Measurements from ENCODE around the gene MTMR1. TPM values are rescaled to one million over a fixed set of nuclear protein-coding genes. Genes with fewer than 3 reads are reported as not detected.
A peak's percentile ranks its signal among the peaks of the same experiment; 100 is the strongest.

The MTMR1 gene
- polyA plus RNA-seq, 3 donors from 2014 or later: 13.9 to 21.3 (median 15.3) TPM

GRCh38 chrX:150702966-150703694 lies 9.9 kb downstream of the MTMR1 start:
- H3K36me3 Mint-ChIP-seq: peaks cover 4 to 11% (median 9%) of the 10 kb centered on the region in 3 donors

DNA sequence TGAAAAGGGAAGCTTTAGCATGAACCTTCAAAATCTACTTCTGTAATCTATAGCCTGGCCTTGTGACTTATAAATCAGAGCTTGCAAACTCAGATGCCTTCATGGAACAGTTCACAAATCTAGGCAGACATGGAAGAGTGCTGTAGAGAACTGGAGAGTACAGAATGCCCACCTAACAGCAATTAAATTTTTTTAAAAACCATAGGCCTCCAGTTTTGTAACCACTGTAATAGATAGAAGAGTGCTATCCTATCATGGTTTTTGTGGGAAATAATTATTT lies 10.4 kb downstream of the MTMR1 start:
- H3K4me3 Mint-ChIP-seq: no peak overlapping the region
- peaks cover 0 to 4% (median 0%) of the 10 kb centered on the region in 3 donors for H3K27me3 Mint-ChIP-seq (ENCODE audit: low read depth in 3 of 3)
- no peak for DNase-seq
- no peaks in the 10 kb centered on the region for H3K9me3 Mint-ChIP-seq
- peaks cover 4 to 11% (median 9%) of the 10 kb centered on the region in 3 donors for H3K36me3 Mint-ChIP-seq
- H3K27ac Mint-ChIP-seq: no peak overlapping the region
- H3K4me1 Mint-ChIP-seq: peaks cover 0 to 4% of the 10 kb centered on the region in 2 donors

More at GRCh38 chrX:150702966-150703694, 9.9 kb downstream of the MTMR1 start:
- DNase-seq: no peak
- Mint-ChIP-seq H3K4me1 (peaks cover 0 to 4% of the 10 kb centered on the region in 2 donors), H3K27me3 (ENCODE audit: low read depth in 3 of 3) (peaks cover 0 to 4% (median 0%) of the 10 kb centered on the region in 3 donors), H3K27ac (no peak overlapping the region), H3K4me3 (no peak overlapping the region), H3K9me3 (no peaks in the 10 kb centered on the region)

DNA sequence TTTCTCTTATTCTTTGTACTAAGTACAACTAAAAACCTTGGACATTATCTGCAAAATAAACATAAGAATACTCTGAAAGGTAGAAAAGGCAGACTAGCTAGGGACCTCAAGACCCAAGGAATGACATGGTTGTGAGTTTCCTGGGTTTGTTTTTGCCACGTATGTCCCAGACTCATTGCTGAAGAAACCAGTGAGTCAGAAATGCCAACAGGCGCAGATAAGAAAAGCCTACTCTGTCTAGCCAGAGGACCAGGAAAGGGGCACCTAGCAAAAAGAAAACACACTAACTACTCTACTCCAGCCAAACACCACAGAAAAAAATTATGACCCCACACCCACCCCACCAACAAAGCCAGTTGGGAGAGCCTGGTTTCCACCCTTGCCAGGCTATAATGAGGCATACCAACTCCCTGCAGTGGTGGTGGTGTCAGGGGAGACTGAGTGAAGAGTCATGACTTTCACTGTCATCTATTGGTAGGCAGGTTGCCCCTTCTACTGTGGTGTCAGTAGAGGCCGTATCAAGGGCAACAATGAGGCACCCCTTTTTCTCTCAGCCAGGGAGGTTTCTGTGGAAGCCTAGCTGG lies 10.9 kb downstream of the MTMR1 start:
- no peak for DNase-seq
- H3K36me3 Mint-ChIP-seq: peaks cover 4 to 11% (median 9%) of the 10 kb centered on the region in 3 donors
- peaks cover 0 to 4% of the 10 kb centered on the region in 2 donors for H3K4me1 Mint-ChIP-seq
- H3K4me3 Mint-ChIP-seq: no peak overlapping the region
- peaks cover 0 to 4% (median 0%) of the 10 kb centered on the region in 3 donors for H3K27me3 Mint-ChIP-seq (ENCODE audit: low read depth in 3 of 3)
- H3K9me3 Mint-ChIP-seq: no peaks in the 10 kb centered on the region
- peak overlapping the region in 1 of 6 donors; percentile 52 for H3K27ac Mint-ChIP-seq

DNA sequence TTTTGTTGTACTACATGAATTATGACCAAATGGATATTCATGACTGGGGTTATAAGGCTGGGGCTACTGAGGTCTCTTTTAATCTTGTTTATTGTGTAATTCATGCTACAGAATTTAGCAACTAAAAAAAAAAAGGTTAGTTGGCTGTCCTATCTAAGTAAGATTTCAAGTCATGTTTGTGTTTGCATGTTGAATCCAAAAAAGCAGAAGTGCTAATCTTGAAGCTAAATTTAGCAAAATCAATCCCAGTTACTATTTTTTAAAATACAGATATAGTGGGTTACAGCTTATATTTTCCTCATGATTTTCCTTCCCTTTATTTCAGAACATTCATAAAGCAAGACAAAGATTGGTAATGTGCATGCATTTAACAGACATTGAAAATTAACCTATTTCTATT lies 19.4 kb downstream of the MTMR1 start:
- peaks cover 3 to 7% of the 10 kb centered on the region in 2 donors for H3K4me1 Mint-ChIP-seq
- no peak for DNase-seq
- H3K9me3 Mint-ChIP-seq: no peaks in the 10 kb centered on the region
- H3K27ac Mint-ChIP-seq: no peak overlapping the region
- H3K4me3 Mint-ChIP-seq: no peak overlapping the region
- H3K27me3 Mint-ChIP-seq (ENCODE audit: low read depth in 3 of 3): peaks cover 0 to 3% (median 0%) of the 10 kb centered on the region in 3 donors
- no peaks in the 10 kb centered on the region for H3K36me3 Mint-ChIP-seq

DNA sequence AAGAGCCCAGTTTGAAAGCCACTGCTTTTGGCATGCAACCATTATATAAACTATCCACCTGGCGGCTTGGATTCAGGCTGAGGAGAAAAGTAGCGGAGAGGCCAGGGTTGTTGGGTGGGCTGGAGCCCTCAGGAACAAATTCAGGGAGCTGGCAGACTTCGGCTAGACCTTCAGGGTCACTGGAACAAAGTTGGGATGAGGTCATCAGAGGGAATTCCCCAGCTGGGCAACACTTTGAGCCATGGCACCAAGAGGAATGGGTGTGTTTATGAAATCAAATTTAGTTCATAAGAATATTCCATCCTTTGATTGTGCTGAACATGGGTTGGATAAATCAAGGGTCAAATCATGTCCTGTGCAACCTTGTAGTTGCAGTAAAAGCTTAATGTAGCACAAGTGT lies 22.0 kb downstream of the MTMR1 start:
- H3K27ac Mint-ChIP-seq: peak overlapping the region in 1 of 6 donors; percentile 28
- no peaks in the 10 kb centered on the region for H3K9me3 Mint-ChIP-seq
- H3K4me1 Mint-ChIP-seq: peaks cover 3 to 7% of the 10 kb centered on the region in 2 donors
- no peak overlapping the region for H3K4me3 Mint-ChIP-seq
- DNase-seq: no peak
- H3K36me3 Mint-ChIP-seq: no peaks in the 10 kb centered on the region
- H3K27me3 Mint-ChIP-seq (ENCODE audit: low read depth in 3 of 3): peaks cover 0 to 3% (median 1%) of the 10 kb centered on the region in 3 donors

DNA sequence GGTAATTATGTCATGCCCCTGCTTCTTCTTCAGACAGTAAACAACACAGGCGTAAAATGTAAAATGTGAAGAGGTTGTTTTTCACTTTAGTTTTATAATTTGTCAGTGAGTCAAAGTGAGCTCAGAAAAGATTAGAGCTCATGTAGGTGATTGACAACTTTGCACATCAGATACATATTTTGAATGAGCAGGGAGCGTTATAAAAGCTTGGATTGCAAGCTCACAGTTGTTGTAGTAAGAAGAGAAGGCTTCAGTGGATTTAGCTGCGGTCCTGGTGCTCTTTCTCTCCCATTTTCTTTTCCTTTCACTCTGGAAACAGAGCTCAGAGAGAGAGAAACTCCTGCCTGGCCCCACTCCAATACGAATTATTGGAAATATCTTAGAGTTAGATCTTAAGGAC lies 26.4 kb downstream of the MTMR1 start:
- no peak for DNase-seq
- Mint-ChIP-seq H3K27ac (no peak overlapping the region), H3K9me3 (no peaks in the 10 kb centered on the region), H3K36me3 (peaks cover 0 to 3% (median 0%) of the 10 kb centered on the region in 3 donors), H3K4me3 (no peak overlapping the region), H3K4me1 (peaks cover 5 to 9% of the 10 kb centered on the region in 2 donors), H3K27me3 (ENCODE audit: low read depth in 3 of 3) (peaks cover 0 to 5% (median 1%) of the 10 kb centered on the region in 3 donors)

- Mint-ChIP-seq H3K27ac (no peak overlapping the region), H3K4me1 (peaks cover 2 to 8% of the 10 kb centered on the region in 2 donors), H3K4me3 (no peak overlapping the region), H3K27me3 (ENCODE audit: low read depth in 3 of 3) (peaks cover 2 to 8% (median 2%) of the 10 kb centered on the region in 3 donors), H3K36me3 (peaks cover 0 to 23% (median 6%) of the 10 kb centered on the region in 3 donors), H3K9me3 (no peaks in the 10 kb centered on the region)
- no peak for DNase-seq
Observed at GRCh38 chrX:150729956-150730355, 36.8 kb downstream of the MTMR1 start.

- peaks cover 1 to 7% of the 10 kb centered on the region in 2 donors for H3K4me1 Mint-ChIP-seq
- no peak overlapping the region for H3K4me3 Mint-ChIP-seq
- no peak overlapping the region for H3K27ac Mint-ChIP-seq
- peaks cover under 1 to 8% (median 2%) of the 10 kb centered on the region in 3 donors for H3K27me3 Mint-ChIP-seq (ENCODE audit: low read depth in 3 of 3)
- peaks cover 0 to 24% (median 6%) of the 10 kb centered on the region in 3 donors for H3K36me3 Mint-ChIP-seq
- no peak for DNase-seq
- no peaks in the 10 kb centered on the region for H3K9me3 Mint-ChIP-seq
Observed at GRCh38 chrX:150730719-150731118, 37.5 kb downstream of the MTMR1 start.

DNA sequence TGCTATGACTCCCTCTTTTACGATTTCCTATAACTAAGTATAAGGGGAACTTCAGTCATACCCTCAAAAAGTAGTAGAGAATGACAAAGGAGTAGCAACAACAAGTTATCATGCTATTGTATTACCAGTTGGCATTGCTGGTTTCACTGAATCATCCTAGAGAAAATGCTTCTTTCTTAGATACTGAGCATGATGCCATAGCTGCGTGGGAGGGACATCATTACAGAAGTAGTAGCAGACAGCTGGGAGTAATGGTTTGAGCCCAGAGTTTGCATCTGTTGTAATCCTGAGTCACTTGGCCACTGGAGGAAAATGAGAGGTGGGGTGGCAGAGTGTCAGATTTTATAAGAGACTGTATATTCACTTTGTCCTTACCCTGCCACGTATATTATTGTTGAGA lies 38.6 kb downstream of the MTMR1 start:
- Mint-ChIP-seq H3K9me3 (no peaks in the 10 kb centered on the region), H3K4me1 (peaks cover 9 to 17% of the 10 kb centered on the region in 2 donors), H3K27me3 (ENCODE audit: low read depth in 3 of 3) (peaks cover 0 to 6% (median 2%) of the 10 kb centered on the region in 3 donors), H3K36me3 (peaks cover 0 to 24% (median 6%) of the 10 kb centered on the region in 3 donors), H3K27ac (no peak overlapping the region), H3K4me3 (no peak overlapping the region)
- DNase-seq: no peak

- H3K36me3 Mint-ChIP-seq: peaks cover 4 to 30% (median 8%) of the 10 kb centered on the region in 3 donors
- no peak for DNase-seq
- no peaks in the 10 kb centered on the region for H3K9me3 Mint-ChIP-seq
- peak overlapping the region; percentile 11 to 67 (median 65) for H3K4me3 Mint-ChIP-seq
- H3K27me3 Mint-ChIP-seq (ENCODE audit: low read depth in 3 of 3): peaks cover 2 to 6% (median 3%) of the 10 kb centered on the region in 3 donors
- H3K4me1 Mint-ChIP-seq: peaks cover 9 to 17% of the 10 kb centered on the region in 2 donors
- peak overlapping the region; percentile 19 to 86 (median 69) for H3K27ac Mint-ChIP-seq
Observed at GRCh38 chrX:150736475-150736874, 43.3 kb downstream of the MTMR1 start.

DNA sequence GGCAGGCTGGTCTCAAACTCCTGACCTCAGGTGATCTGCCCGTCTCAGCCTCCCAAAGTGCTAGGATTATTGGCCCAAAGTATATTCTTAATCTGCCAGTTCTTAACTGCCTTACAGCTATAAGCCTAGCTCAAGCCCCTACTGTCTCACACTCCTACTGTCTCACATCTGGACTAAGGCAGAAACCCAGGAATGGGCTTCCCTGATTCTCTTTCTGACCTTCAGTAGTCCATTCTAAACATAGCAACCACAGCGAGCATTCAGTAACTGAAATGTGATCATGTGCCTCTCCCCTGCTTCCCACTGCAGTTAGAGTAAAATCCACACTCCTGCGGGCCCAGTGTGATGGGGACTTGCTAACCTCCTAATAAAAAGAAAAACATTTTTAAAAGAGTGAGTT lies 58.9 kb downstream of the MTMR1 start:
- H3K27ac Mint-ChIP-seq: no peak overlapping the region

GRCh38 chrX:150753357-150753756 lies 60.2 kb downstream of the MTMR1 start:
- H3K9me3 Mint-ChIP-seq: no peaks in the 10 kb centered on the region
- peaks cover 1 to 3% (median 2%) of the 10 kb centered on the region in 3 donors for H3K27me3 Mint-ChIP-seq (ENCODE audit: low read depth in 3 of 3)
- no peak overlapping the region for H3K27ac Mint-ChIP-seq
- peaks cover 10 to 11% of the 10 kb centered on the region in 2 donors for H3K4me1 Mint-ChIP-seq
- H3K36me3 Mint-ChIP-seq: peaks cover 0 to 32% (median 6%) of the 10 kb centered on the region in 3 donors
- no peak overlapping the region for H3K4me3 Mint-ChIP-seq
- DNase-seq: no peak

More for the DNA sequence above, 58.9 kb downstream of the MTMR1 start:
- Mint-ChIP-seq H3K27me3 (ENCODE audit: low read depth in 3 of 3) (peaks cover under 1 to 3% (median 1%) of the 10 kb centered on the region in 3 donors), H3K36me3 (peaks cover 0 to 32% (median 6%) of the 10 kb centered on the region in 3 donors), H3K4me1 (peaks cover 10 to 11% of the 10 kb centered on the region in 2 donors), H3K9me3 (no peaks in the 10 kb centered on the region), H3K4me3 (no peak overlapping the region)
- DNase-seq: no peak

DNA sequence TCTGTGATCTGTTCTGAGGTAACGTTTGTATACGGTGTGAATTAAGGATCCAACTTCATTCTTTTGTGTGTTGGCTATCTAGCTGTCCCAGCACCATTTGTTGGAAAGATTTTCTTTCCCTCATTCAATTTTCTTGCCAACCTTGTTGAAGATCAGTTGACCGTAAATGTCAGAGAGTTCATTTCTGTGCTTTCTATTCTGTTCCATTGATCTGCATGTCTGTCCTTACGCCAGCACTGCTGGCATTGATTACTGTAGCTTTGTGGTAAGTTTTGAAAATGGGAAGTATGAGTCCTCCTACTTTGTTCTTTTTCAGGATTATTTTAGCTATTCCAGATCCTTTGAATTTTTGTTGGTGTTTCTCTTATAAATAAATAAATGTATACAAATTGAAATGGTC lies 60.8 kb downstream of the MTMR1 start:
- Mint-ChIP-seq H3K36me3 (peaks cover 0 to 32% (median 6%) of the 10 kb centered on the region in 3 donors), H3K4me1 (peaks cover 10 to 11% of the 10 kb centered on the region in 2 donors), H3K27me3 (ENCODE audit: low read depth in 3 of 3) (peaks cover 1 to 3% (median 2%) of the 10 kb centered on the region in 3 donors), H3K9me3 (no peaks in the 10 kb centered on the region), H3K4me3 (no peak overlapping the region), H3K27ac (no peak overlapping the region)
- DNase-seq: no peak

DNA sequence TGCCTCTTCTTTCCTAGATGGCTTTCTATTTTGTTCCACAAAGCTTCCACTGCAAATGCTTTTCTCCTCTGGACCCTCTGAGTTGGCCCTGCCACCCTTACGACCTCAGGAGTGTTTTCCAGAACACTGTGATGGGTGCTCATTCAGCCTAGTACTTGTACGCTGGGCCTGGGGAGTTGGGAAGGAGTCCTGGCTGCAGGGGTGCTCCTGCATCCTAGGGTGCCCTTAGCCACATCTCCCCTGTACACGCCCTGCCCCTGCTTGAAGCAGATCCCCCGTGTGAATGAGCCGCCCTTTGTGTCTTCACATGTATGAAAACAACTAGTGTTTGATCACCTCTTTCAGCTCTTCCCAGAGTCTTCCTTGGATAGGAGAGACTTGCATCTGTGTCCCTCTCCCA lies 64.2 kb downstream of the MTMR1 start:
- Mint-ChIP-seq H3K4me3 (no peak overlapping the region), H3K27me3 (ENCODE audit: low read depth in 3 of 3) (peaks cover 3 to 5% (median 4%) of the 10 kb centered on the region in 3 donors), H3K36me3 (peaks cover 0 to 20% (median 6%) of the 10 kb centered on the region in 3 donors), H3K27ac (no peak overlapping the region), H3K9me3 (no peaks in the 10 kb centered on the region), H3K4me1 (peaks cover 10 to 11% of the 10 kb centered on the region in 2 donors)
- no peak for DNase-seq
